ENCODE measurements around the gene SPAG8. TPM values are rescaled to one million over a fixed set of nuclear protein-coding genes. Genes with fewer than 3 reads are reported as not detected.
A peak's percentile ranks its signal among the peaks of the same experiment; 100 is the strongest.

Gene SPAG8
- total RNA-seq, 4 donors from 2014 or later: 0.65 to 2.8 (median 2.0) TPM; not detected in 1

DNA sequence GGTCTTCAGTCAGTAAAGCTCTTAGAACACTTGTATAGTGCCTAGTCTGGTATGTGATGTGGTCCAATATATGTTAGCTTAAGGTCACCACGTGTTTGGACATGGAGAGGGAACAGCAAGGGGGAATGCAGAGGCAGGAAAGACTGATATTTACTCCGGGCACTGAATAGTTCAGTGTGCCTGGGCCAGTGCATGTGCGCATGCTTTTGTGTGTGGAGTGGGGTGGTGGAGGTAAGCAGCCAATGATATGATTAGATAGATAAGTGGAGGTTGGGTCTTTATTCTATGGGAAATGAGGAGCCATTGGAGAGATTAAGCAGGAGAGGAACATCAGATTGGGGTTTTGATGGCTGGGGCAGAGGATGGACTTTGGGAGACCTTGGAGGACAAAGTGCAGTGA is 44.1 kb upstream of the SPAG8 start:
- no peak for ATAC-seq (ENCODE audit: low FRiP score)
- TF ChIP-seq, protein P1, sequence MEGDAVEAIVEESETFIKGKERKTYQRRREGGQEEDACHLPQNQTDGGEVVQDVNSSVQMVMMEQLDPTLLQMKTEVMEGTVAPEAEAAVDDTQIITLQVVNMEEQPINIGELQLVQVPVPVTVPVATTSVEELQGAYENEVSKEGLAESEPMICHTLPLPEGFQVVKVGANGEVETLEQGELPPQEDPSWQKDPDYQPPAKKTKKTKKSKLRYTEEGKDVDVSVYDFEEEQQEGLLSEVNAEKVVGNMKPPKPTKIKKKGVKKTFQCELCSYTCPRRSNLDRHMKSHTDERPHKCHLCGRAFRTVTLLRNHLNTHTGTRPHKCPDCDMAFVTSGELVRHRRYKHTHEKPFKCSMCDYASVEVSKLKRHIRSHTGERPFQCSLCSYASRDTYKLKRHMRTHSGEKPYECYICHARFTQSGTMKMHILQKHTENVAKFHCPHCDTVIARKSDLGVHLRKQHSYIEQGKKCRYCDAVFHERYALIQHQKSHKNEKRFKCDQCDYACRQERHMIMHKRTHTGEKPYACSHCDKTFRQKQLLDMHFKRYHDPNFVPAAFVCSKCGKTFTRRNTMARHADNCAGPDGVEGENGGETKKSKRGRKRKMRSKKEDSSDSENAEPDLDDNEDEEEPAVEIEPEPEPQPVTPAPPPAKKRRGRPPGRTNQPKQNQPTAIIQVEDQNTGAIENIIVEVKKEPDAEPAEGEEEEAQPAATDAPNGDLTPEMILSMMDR (IDR thresholded peaks at IDR 0.05): no peak

DNA sequence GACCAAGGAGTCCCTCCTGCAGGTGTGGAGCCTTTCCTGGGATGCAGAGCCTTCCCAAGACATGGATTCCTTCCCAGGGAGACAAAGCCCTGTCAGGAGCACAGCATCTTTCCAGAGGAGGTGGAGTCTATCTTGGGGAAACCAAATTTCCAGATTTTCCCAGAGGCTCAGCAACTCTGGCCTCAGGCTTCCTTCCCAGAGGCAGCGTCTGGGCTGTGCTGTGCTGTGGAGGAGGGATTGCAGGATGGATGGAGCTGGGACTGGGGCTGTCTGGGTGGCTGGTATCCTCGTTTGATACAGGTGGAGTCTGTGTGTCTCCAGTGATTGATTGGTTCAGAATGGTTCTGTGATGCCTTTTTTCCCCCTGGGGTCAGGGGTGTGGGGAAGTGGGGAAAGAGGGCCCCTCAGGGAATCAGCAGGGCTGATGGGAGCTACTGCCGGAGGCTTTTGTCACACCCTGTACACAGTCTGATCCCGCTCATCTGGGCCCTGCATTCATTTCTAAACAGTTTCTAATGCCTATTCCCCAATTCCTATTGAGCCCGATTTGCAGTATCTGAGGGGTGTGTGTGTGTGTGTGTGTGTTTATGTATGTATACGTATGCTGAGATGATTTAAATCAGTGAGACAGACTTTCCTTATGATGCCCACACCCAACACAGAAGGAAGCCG is 42.2 kb upstream of the SPAG8 start:
- DNase-seq (ENCODE audit: low spot score) (no peak), ATAC-seq (ENCODE audit: low FRiP score) (no peak)
- TF ChIP-seq, protein P1 (IDR thresholded peaks at IDR 0.05): no peak

More for the DNA sequence above, 44.1 kb upstream of the SPAG8 start:
- no peak for DNase-seq (ENCODE audit: low spot score)

DNA sequence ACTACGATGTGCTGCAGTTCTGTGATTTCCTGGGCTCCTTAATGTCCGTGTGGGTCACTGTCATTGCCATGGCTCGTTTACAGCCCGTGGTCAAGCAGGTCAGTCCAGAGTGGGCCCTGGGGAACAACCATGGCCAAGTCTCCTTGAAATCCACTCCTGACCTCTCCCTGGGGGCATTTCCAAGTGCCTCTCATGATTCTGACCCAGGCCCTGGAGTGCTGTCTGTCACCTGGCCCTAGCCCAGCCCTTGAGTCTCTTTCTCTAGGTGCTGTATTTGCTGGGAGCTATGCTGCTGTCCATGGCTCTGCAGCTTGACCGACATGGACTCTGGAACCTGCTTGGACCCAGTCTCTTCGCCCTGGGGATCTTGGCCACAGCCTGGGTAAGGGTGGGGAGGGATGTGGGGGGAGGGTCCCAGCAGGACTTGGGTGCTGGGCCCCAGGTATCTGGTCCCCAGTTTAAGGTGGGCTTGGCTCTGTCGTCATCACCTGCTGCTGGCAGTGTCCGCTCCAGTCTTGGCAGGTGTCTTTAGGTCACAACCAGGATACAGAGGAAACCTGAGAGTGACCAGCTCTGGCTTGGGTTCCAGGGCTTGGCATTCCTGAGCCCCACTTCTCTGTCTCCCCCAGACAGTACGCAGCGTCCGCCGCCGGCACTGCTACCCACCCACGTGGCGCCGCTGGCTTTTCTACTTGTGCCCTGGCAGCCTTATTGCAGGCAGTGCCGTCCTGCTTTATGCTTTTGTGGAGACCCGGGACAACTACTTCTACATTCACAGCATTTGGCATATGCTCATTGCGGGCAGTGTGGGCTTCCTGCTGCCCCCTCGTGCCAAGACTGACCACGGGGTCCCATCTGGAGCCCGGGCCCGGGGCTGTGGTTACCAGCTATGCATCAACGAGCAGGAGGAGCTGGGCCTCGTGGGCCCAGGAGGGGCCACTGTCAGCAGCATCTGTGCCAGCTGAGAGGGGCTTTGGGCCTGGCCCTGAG is 41.1 kb upstream of the SPAG8 start:
- ATAC-seq (ENCODE audit: low FRiP score) (no peak), DNase-seq (ENCODE audit: low spot score) (no peak)
- TF ChIP-seq, protein P1 (IDR thresholded peaks at IDR 0.05): no peak

DNA sequence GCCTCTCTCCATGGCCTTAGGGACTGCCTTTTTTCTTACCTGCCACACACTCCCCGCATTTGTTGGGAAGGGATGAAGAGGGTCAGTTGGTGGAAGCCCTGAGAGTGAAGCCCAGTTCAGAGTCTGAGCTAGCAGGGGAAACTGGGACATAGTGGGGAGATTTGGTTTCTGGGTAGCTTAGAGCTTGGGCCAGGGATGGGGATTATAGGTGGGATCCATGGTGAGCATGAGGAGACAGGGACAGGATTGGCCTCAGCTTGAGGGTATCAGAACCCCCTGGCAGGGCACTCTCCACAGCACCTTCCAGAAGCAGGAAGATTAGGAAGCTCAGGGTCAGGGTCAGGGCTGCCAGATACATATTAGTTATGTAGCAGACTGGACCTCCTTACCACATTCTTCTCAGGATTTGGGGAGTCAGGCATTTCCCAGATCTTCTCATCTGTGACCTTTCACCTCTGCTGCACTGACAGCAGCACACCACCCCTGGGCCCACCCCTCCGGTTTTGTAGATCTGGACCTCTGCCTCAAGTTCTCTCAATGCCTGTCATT is 40.3 kb upstream of the SPAG8 start:
- TF ChIP-seq, protein P1 (IDR thresholded peaks at IDR 0.05): no peak
- DNase-seq (ENCODE audit: low spot score) (no peak), ATAC-seq (ENCODE audit: low FRiP score) (no peak)

DNA sequence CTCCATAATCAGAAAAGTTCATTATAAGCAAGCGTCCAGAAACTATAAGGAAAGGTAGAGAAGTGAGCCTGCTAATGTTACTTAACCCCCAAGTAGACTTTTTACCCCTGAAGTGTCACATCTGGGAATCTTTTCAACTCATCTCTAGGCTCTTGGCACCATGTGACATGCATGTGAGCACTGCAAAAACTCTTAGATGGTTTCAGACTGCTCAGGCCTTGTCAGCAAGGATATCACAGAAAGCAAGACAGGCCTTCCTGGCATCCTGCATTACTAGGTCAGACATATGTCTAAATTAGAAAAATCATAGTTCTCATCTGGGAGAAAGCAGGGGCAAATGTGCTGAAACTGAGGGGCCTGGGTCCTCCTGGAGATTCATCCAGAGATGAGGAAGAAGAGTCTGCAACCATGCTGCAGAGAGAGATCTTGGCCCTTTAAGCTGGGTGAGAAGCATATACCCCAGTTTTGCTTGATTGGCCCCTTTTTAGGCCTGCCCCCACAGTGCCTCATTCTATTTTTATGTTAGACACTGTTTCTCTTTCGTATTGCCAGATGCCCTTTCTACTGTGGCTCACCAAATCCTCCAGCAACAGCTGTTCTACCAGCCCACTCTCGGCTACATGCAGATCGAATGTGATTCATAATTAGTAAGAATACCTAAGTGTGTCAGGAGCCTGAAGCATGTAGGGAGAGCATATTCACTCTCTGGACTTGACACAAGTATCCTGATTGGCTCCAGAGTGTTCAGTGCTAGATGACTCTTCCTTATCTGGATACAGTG is 35.9 kb upstream of the SPAG8 start:
- peak; percentile 53 for ATAC-seq (ENCODE audit: low FRiP score)

More for the DNA sequence above, 35.9 kb upstream of the SPAG8 start:
- DNase-seq (ENCODE audit: low spot score): no peak
- TF ChIP-seq, protein P1 (IDR thresholded peaks at IDR 0.05): no peak

Measured in omental fat pad (tissue), 4 donors.